ENCODE data around the gene SLC25A30.

SLC25A30 gene

GRCh38 chr13:45417790-45418534 lies at the start of gene SLC25A30:
SLC25A30 (minus strand) TSS chr13:45418373; CDS start chr13:45411425, 6,948 bp downstream.
- DNase-seq (ENCODE audit: low read depth) = peak; percentile 87

GRCh38 chr13:45466359-45466758 lies 48.2 kb upstream of the SLC25A30 start:
- DNase-seq (ENCODE audit: low read depth) = no peak

- DNase-seq (ENCODE audit: low read depth) = peak; percentile 94
Measured at GRCh38 chr13:45464687-45465453, 46.7 kb upstream of the SLC25A30 start, which contains the start of gene COG3. COG3 (plus strand) TSS chr13:45464939; CDS start chr13:45465037, 98 bp downstream.

GRCh38 chr13:45464141-45464686 lies 46.0 kb upstream of the SLC25A30 start:
- no peak for DNase-seq (ENCODE audit: low read depth)

- DNase-seq (ENCODE audit: low read depth) = no peak
Measured at GRCh38 chr13:45456196-45456972, 38.2 kb upstream of the SLC25A30 start.

- no peak for DNase-seq (ENCODE audit: low read depth)
Measured at GRCh38 chr13:45454204-45454603, 36.0 kb upstream of the SLC25A30 start.

- no peak for DNase-seq (ENCODE audit: low read depth)
Measured at GRCh38 chr13:45451282-45451681, 33.1 kb upstream of the SLC25A30 start.

GRCh38 chr13:45448965-45449559 lies 30.9 kb upstream of the SLC25A30 start:
- no peak for DNase-seq (ENCODE audit: low read depth)

GRCh38 chr13:45447050-45447661 lies 29.0 kb upstream of the SLC25A30 start:
- no peak for DNase-seq (ENCODE audit: low read depth)

GRCh38 chr13:45446181-45446580 lies 28.0 kb upstream of the SLC25A30 start:
- no peak for DNase-seq (ENCODE audit: low read depth)

- DNase-seq (ENCODE audit: low read depth) = no peak
Measured at GRCh38 chr13:45445053-45445452, 26.9 kb upstream of the SLC25A30 start.

GRCh38 chr13:45441633-45442032 lies 23.5 kb upstream of the SLC25A30 start:
- no peak for DNase-seq (ENCODE audit: low read depth)

- DNase-seq (ENCODE audit: low read depth) = no peak
Measured at GRCh38 chr13:45439781-45440462, 21.7 kb upstream of the SLC25A30 start.

- no peak for DNase-seq (ENCODE audit: low read depth)
Measured at GRCh38 chr13:45439008-45439407, 20.8 kb upstream of the SLC25A30 start.

- DNase-seq (ENCODE audit: low read depth) = no peak
Measured at GRCh38 chr13:45437947-45438346, 19.8 kb upstream of the SLC25A30 start.

GRCh38 chr13:45436953-45437352 lies 18.8 kb upstream of the SLC25A30 start:
- DNase-seq (ENCODE audit: low read depth) = no peak

GRCh38 chr13:45436332-45436731 lies 18.2 kb upstream of the SLC25A30 start:
- no peak for DNase-seq (ENCODE audit: low read depth)

GRCh38 chr13:45434556-45435371 lies 16.6 kb upstream of the SLC25A30 start:
- DNase-seq (ENCODE audit: low read depth) = no peak

- DNase-seq (ENCODE audit: low read depth) = no peak
Measured at GRCh38 chr13:45433381-45433790, 15.2 kb upstream of the SLC25A30 start.

All from activated gamma-delta T cell treated with anti-CD3 and anti-CD28 coated beads, Interleukin-2, amount 50 U/mL, for 16 hours (primary cell).